ENCODE data around the gene TMC6. TPM values are rescaled to one million over a fixed set of nuclear protein-coding genes. Genes with fewer than 3 reads are reported as not detected.

Gene TMC6
- total RNA-seq, 4 donors from 2014 or later: 14.4 to 21.4 (median 18.5) TPM

DNA sequence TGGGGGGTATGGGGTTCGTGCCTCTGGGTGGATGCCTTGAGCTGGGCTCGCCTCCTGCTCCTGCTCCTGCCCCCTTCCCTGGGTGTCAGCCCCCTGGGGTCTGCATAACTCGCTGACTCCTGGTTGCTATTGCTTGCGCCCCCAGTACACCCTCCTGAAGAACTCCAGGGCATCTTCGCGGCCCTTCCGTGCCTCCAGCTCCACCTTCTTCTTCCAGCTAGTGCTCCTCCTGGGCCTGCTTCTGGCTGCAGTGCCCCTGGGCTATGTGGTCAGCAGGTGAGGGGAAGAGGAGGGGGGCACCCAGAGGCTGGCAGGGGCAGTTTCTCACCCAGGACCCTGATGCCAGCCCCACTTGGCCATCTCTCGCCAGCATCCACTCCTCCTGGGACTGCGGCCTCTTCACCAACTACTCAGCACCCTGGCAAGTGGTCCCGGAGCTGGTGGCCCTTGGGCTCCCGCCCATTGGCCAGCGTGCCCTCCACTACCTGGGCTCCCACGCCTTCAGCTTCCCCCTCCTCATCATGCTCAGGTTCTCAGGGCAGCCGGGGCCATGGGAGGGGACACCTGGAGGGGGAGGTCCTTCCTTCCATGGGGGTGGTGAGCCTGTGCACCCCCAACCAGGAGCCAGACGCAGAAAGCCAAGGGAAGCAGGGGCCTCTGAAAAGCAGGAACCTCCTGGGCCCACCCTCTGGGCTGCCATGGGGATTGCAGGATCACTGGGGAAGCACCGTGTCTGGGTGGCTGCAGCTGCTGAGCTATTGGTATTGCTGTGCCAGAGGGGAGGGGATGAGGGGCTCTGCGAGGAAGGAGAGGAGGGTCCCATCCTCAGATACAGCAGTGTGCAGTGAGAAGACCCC is 9.9 kb upstream of the TMC6 start:
- TF ChIP-seq POLR2AphosphoS5 (IDR thresholded peaks at IDR 0.05): no peak
- no peak for TF ChIP-seq CTCF (IDR thresholded peaks at IDR 0.05)
- TF ChIP-seq EP300 (IDR thresholded peaks at IDR 0.05): no peak
- TF ChIP-seq POLR2A (IDR thresholded peaks at IDR 0.05; ENCODE audit: low read depth): no peak
- no peaks in the 10 kb centered on the region for H3K27me3 ChIP-seq
- 92% methylated on average over 14 of the region's 17 CpGs for WGBS
- H3K27ac ChIP-seq (replicated peaks in 1 of 4): no peak overlapping the region
- intact Hi-C loops (cut with DNase I): no loop called here
- no peaks in the 10 kb centered on the region for H3K9me3 ChIP-seq
- no peak overlapping the region for H3K4me3 ChIP-seq
- no peak for DNase-seq (ENCODE audit: extremely low spot score)
- H3K4me1 ChIP-seq: peaks cover 6 to 38% (median 29%) of the 10 kb centered on the region in 4 donors
- no peaks in the 10 kb centered on the region for H3K36me3 ChIP-seq

DNA sequence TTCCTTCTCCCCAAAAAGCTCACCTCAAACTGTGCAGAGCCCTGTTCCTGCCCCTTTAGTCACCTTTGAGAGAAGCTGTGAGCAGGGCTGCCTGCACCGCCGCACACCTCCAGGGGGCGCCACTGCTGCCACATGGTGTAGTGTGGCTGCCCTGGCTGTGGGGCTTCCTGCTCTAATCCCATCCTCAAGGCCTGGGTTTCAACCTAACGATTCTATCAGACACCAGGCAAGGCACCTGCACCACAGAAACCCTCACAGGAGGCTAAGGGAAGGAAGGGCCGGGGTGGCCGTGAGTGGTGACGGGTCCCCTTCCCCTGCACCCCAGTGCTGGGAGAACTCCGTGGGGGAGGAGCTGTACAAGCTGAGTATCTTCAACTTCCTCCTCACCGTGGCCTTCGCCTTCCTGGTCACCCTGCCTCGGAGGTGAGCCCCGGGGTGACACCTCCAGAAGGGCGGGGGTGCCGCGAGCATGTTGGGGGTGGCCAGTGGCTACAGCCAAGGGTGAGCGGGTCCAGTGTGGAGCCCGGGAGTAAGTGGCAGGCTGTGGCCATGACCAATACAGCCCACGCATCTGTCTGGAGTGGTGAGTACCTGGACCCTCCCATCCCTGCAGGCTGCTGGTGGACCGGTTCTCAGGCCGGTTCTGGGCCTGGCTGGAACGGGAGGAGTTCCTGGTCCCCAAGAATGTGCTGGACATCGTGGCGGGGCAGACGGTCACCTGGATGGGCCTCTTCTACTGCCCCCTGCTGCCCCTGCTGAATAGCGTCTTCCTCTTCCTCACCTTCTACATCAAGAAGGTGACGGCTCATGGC is 9.0 kb upstream of the TMC6 start:
- Histone ChIP-seq H3K27ac (replicated peaks in 1 of 4) (no peak overlapping the region), H3K9me3 (no peaks in the 10 kb centered on the region), H3K4me1 (peaks cover 6 to 36% (median 30%) of the 10 kb centered on the region in 4 donors), H3K36me3 (no peaks in the 10 kb centered on the region), H3K27me3 (peaks cover 0 to under 1% (median 0%) of the 10 kb centered on the region in 4 donors), H3K4me3 (no peak overlapping the region)
- DNase-seq (ENCODE audit: extremely low spot score): no peak
- TF ChIP-seq POLR2AphosphoS5 (IDR thresholded peaks at IDR 0.05) (no peak), EP300 (IDR thresholded peaks at IDR 0.05) (no peak), CTCF (IDR thresholded peaks at IDR 0.05) (peak in 1 of 3 experiments; percentile 4)
- intact Hi-C loops (cut with DNase I): no loop called here
- WGBS: 82% methylated on average over 12 of the region's 26 CpGs

DNA sequence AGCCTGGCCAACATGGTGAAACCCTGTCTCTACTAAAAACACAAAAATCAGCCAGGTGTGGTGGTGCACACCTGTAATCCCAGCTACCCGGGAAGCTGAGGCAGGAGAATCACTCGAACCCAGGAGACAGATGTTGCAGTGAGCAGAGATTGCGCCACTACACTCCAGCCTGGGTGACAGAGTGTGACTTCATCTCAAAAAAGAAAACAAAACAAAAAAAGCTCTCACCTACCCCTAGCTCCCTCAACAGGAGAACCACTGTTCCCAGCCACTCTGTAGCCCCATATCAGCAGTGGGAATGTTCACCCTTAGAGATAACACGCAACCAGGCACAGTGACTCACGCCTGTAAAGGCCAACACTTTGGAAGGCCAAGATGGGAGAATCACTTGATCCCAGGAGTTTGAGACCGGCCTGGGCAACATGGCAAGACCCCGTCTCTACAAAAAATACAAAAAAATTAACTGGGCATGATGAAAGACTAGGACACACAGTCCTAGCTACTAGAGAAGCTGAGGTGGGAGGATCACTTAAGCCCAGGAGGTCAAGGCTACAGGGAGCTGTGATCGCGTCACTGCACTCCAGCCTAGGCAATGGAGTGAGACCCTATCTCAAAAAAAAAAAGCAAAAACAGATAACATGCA is 7.4 kb upstream of the TMC6 start:
- no peak for DNase-seq (ENCODE audit: extremely low spot score)
- no peak for TF ChIP-seq POLR2A (IDR thresholded peaks at IDR 0.05; ENCODE audit: low read depth)
- H3K36me3 ChIP-seq: no peaks in the 10 kb centered on the region
- H3K27ac ChIP-seq (replicated peaks in 1 of 4): no peak overlapping the region
- H3K27me3 ChIP-seq: peaks cover 5 to 16% (median 8%) of the 10 kb centered on the region in 4 donors
- H3K4me3 ChIP-seq: no peak overlapping the region
- H3K9me3 ChIP-seq: no peaks in the 10 kb centered on the region
- peaks cover 16 to 39% (median 34%) of the 10 kb centered on the region in 4 donors for H3K4me1 ChIP-seq
- 94% methylated on average over 9 of the region's 9 CpGs for WGBS
- intact Hi-C loops (cut with DNase I): no loop called here

DNA sequence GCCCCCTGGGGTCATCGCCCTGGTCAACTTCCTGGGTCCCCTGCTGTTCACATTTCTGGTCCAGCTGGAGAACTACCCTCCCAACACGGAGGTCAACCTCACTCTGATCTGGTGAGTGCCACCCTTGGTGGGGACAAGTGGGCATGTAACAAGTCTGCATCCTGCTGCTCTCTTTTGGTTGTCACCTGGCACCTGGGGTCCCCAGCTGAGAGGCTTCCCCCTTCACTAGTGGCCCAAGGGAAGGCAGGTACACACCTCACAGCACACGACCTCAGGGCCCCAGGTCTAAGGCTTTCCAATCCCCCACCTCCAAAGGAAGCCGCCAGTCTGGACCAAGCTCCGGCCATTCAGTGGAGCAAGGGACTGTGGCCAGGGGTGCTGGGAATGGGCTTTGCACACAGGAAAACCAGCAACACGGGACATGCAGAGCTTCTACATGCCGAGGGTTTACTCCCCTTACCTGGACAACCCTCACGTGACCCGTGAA is 6.4 kb upstream of the TMC6 start:
- no peak overlapping the region for H3K27ac ChIP-seq (replicated peaks in 1 of 4)
- H3K4me3 ChIP-seq: no peak overlapping the region
- intact Hi-C loops (cut with DNase I): no loop called here
- peaks cover 5 to 24% (median 8%) of the 10 kb centered on the region in 4 donors for H3K27me3 ChIP-seq
- H3K9me3 ChIP-seq: no peaks in the 10 kb centered on the region
- peaks cover 17 to 39% (median 32%) of the 10 kb centered on the region in 4 donors for H3K4me1 ChIP-seq
- no peaks in the 10 kb centered on the region for H3K36me3 ChIP-seq
- 92% methylated on average over 2 of the region's 9 CpGs for WGBS
- no peak for DNase-seq (ENCODE audit: extremely low spot score)
- TF ChIP-seq EP300 (IDR thresholded peaks at IDR 0.05): no peak
- no peak for TF ChIP-seq CTCF (IDR thresholded peaks at IDR 0.05)
- TF ChIP-seq POLR2A (IDR thresholded peaks at IDR 0.05; ENCODE audit: low read depth): no peak
- no peak for TF ChIP-seq POLR2AphosphoS5 (IDR thresholded peaks at IDR 0.05)

Measured in esophagus muscularis mucosa (tissue), 4 donors.